Tibial artery (tissue), 4 donors: ENCODE results near the gene DLX5.

Experiments
- DNase-seq, 2 donors: peaks; one replicate each; pipeline ENCODE4 v3.0.0-alpha.2; 2019
- H3K27ac ChIP-seq, 2 donors: fragments of 200-600 bp; sonication (generic) in 1 of 2; 1 replicate in 1 of 2; 2 replicates in 1 of 2; pipeline ENCODE4 v1.5.1; 2018 to 2019; ENCODE audit warnings: mild to moderate bottlenecking in 1 of 2
- H3K27me3 ChIP-seq, 2 donors: fragments of 200-600 bp; sonication (generic) in 1 of 2; one replicate each; pipeline versions ENCODE4 v1.5.1 to v1.6.0; 2016 to 2019
- H3K36me3 ChIP-seq, 3 donors: fragments of 200-600 bp; sonication (generic) in 2 of 3; one replicate each; pipeline ENCODE4 v1.5.1; 2016 to 2019; ENCODE audit warnings: mild to moderate bottlenecking in 2 of 3
- H3K4me1 ChIP-seq, 4 donors: fragments of 200-600 bp; sonication (generic) in 2 of 4; 1 replicate in 3 of 4; 2 replicates in 1 of 4; pipeline ENCODE4 v1.5.1; 2016 to 2019
- H3K4me3 ChIP-seq, 2 donors: fragments of 200-600 bp; sonication (generic) in 1 of 2; 1 replicate in 1 of 2; 2 replicates in 1 of 2; pipeline ENCODE4 v1.5.1; 2018 to 2019; ENCODE audit warnings: mild to moderate bottlenecking in 2 of 2
- H3K9me3 ChIP-seq, 3 donors: fragments of 200-600 bp; sonication (generic) in 1 of 3; one replicate each; pipeline ENCODE4 v1.5.1; 2016 to 2019
- intact Hi-C: fragments of 100-400 bp; cut with DNase I; formaldehyde crosslinking; loops from one replicate; pipeline ENCODE4 v1.15.0; 2023; ENCODE audit warnings: low total_unique reads
- TF ChIP-seq, protein P1 (sequence below), 2 experiments: fragments of 200-600 bp in 1 of 2; fragments of 450-650 bp in 1 of 2; IDR thresholded peaks; one replicate each; pipeline ENCODE4 v1.5.1; 2017 to 2019; ENCODE audit warnings: antibody characterized with exemption in 2 of 2, mild to moderate bottlenecking in 1 of 2, moderate library complexity in 1 of 2

DLX5 gene

DNA sequence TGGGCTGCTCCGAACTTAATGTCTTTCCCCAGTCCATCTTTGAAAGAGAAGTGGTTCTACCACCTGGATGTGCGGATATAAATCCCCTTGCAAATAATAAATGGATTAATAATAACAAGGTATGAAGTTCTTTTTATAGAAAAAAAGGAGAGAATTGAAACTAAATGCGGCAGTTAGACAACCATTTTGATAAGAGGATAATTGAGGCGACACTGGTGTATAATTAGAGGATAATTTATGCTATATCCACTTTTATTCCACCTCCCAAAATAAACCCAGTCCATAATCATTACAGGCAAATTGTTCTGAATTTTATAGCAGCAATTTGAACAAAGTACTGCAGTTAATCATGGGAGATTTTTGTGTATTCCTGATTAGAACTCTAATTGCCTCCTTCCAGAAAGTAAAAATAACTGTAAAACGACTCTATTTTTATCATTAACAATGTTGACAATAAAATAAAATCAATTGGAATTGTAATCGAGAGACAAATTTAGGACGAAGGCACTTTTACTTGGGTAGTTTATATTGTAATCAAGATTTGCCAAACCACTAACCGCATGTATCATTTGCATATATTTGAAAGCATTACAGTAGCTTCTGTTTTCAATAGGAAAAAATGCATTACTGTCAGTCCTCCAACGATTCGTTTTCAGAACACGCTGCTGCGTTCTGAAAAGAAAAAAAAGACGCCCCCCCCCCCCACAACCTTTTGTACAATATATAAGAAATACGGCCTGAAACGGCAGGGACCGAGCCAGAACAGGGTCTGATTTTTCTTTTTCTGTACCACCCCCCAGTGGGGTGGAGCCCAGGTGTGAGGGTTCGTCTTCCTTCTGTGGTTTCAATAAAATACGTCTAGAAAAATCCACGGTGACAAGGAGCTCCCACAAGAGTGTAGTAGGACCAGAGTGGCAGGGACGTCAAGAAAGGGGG is 20.1 kb downstream of the DLX5 start:
- Histone ChIP-seq H3K4me3 (peak overlapping the region; percentile 41 to 49), H3K9me3 (no peaks in the 10 kb centered on the region), H3K27me3 (peaks cover 8 to 97% of the 10 kb centered on the region in 2 donors), H3K27ac (no peak overlapping the region), H3K4me1 (peaks cover 0 to 30% (median 16%) of the 10 kb centered on the region in 4 donors), H3K36me3 (no peaks in the 10 kb centered on the region)
- intact Hi-C loops = no loop called here
- DNase-seq = no peak
- TF ChIP-seq, protein P1, sequence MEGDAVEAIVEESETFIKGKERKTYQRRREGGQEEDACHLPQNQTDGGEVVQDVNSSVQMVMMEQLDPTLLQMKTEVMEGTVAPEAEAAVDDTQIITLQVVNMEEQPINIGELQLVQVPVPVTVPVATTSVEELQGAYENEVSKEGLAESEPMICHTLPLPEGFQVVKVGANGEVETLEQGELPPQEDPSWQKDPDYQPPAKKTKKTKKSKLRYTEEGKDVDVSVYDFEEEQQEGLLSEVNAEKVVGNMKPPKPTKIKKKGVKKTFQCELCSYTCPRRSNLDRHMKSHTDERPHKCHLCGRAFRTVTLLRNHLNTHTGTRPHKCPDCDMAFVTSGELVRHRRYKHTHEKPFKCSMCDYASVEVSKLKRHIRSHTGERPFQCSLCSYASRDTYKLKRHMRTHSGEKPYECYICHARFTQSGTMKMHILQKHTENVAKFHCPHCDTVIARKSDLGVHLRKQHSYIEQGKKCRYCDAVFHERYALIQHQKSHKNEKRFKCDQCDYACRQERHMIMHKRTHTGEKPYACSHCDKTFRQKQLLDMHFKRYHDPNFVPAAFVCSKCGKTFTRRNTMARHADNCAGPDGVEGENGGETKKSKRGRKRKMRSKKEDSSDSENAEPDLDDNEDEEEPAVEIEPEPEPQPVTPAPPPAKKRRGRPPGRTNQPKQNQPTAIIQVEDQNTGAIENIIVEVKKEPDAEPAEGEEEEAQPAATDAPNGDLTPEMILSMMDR (IDR thresholded peaks at IDR 0.05) = no peak

GRCh38 chr7:97003262-97004246 is 21.1 kb downstream of the DLX5 start:
- peaks cover 0 to 31% (median 16%) of the 10 kb centered on the region in 4 donors for H3K4me1 ChIP-seq
- H3K36me3 ChIP-seq = no peaks in the 10 kb centered on the region
- no peak overlapping the region for H3K27ac ChIP-seq
- no peak overlapping the region for H3K4me3 ChIP-seq
- TF ChIP-seq, protein P1 (IDR thresholded peaks at IDR 0.05) = no peak
- H3K27me3 ChIP-seq = peaks cover 8 to 97% of the 10 kb centered on the region in 2 donors
- intact Hi-C loops = no loop called here
- no peaks in the 10 kb centered on the region for H3K9me3 ChIP-seq
- DNase-seq = no peak

GRCh38 chr7:97002555-97003261 is 21.9 kb downstream of the DLX5 start:
- H3K27me3 ChIP-seq = peaks cover 8 to 97% of the 10 kb centered on the region in 2 donors
- intact Hi-C loops = no loop called here
- DNase-seq = no peak
- no peaks in the 10 kb centered on the region for H3K36me3 ChIP-seq
- TF ChIP-seq, protein P1 (IDR thresholded peaks at IDR 0.05) = no peak
- peaks cover 0 to 39% (median 16%) of the 10 kb centered on the region in 4 donors for H3K4me1 ChIP-seq
- no peak overlapping the region for H3K27ac ChIP-seq
- no peak overlapping the region for H3K4me3 ChIP-seq
- H3K9me3 ChIP-seq = no peaks in the 10 kb centered on the region

GRCh38 chr7:97001656-97002554 is 22.7 kb downstream of the DLX5 start:
- Histone ChIP-seq H3K4me1 (peaks cover 0 to 47% (median 20%) of the 10 kb centered on the region in 4 donors), H3K27me3 (peaks cover 8 to 97% of the 10 kb centered on the region in 2 donors)

More at GRCh38 chr7:97001656-97002554, 22.7 kb downstream of the DLX5 start:
- H3K27ac ChIP-seq = no peak overlapping the region
- no peak for DNase-seq
- no peaks in the 10 kb centered on the region for H3K36me3 ChIP-seq
- TF ChIP-seq, protein P1 (IDR thresholded peaks at IDR 0.05) = no peak
- no peaks in the 10 kb centered on the region for H3K9me3 ChIP-seq
- intact Hi-C loops = no loop called here
- no peak overlapping the region for H3K4me3 ChIP-seq
